Dermis microvascular lymphatic vessel endothelial cell (primary cell): ENCODE results near the gene WDR86. TPM values are rescaled to one million over a fixed set of nuclear protein-coding genes. Genes with fewer than 3 reads are reported as not detected.

ENCODE experiments used
- DNase-seq, 2 donors: peaks; one replicate each; pipeline versions ENCODE4 v3.0.0 to v3.0.0-alpha.2; 2010; ENCODE audit warnings: low read depth in 2 of 2
- total RNA-seq: library from RNA; depleted of rRNA; stranded (reverse); fragments of >200 nt; gene quantifications from 2 replicates; pipeline ENCODE4 v1.2.1, GENCODE V29; 2014

Gene WDR86
- total RNA-seq, 1 donor from 2014 or later, result not detected

- no peak for DNase-seq
These were observed 17.8 kb downstream of the WDR86 start for GRCh38 chr7:151392002-151392401.

- no peak for DNase-seq
These were observed 18.5 kb downstream of the WDR86 start for GRCh38 chr7:151391358-151391730.

- DNase-seq, result no peak
These were observed 19.1 kb downstream of the WDR86 start for GRCh38 chr7:151390598-151391357.

- no peak for DNase-seq
These were observed 19.9 kb downstream of the WDR86 start for GRCh38 chr7:151389768-151390597.

GRCh38 chr7:151389096-151389767 lies 20.6 kb downstream of the WDR86 start:
- DNase-seq, result no peak

GRCh38 chr7:151388430-151388829 lies 21.4 kb downstream of the WDR86 start:
- DNase-seq, result no peak

- no peak for DNase-seq
These were observed 21.9 kb downstream of the WDR86 start for GRCh38 chr7:151388007-151388297.

- no peak for DNase-seq
These were observed 22.5 kb downstream of the WDR86 start for GRCh38 chr7:151387161-151388006.

- no peak for DNase-seq
These were observed 23.3 kb downstream of the WDR86 start for GRCh38 chr7:151386301-151387160.

GRCh38 chr7:151385626-151386300 lies 24.1 kb downstream of the WDR86 start:
- DNase-seq, result no peak

GRCh38 chr7:151384776-151385625 lies 24.8 kb downstream of the WDR86 start:
- DNase-seq, result no peak

- DNase-seq, result no peak
These were observed 25.5 kb downstream of the WDR86 start for GRCh38 chr7:151384352-151384697.

GRCh38 chr7:151383638-151384351 lies 26.0 kb downstream of the WDR86 start:
- no peak for DNase-seq

- no peak for DNase-seq
These were observed 27.6 kb downstream of the WDR86 start for GRCh38 chr7:151382079-151382885.

GRCh38 chr7:151381348-151382078 lies 28.3 kb downstream of the WDR86 start:
- no peak for DNase-seq

- no peak for DNase-seq
These were observed 28.8 kb downstream of the WDR86 start for GRCh38 chr7:151381098-151381347.
